HL-60 (cell line): Measurements from ENCODE around the gene C1QL1.

Source experiments
- GABPA ChIP-seq: IDR thresholded peaks from 2 replicates; pipeline ENCODE4 v1.6.1; 2012; ENCODE audit warnings: low read depth
- POLR2AphosphoS5 ChIP-seq: IDR thresholded peaks from 2 replicates; pipeline ENCODE4 v1.6.1; 2012; ENCODE audit warnings: low read depth
- SPI1 ChIP-seq: IDR thresholded peaks from 2 replicates; pipeline ENCODE4 v1.6.1; 2012; ENCODE audit warnings: low read depth, mild to moderate bottlenecking, borderline replicate concordance
- TF ChIP-seq, protein P1 (sequence below): IDR thresholded peaks from one replicate; pipeline ENCODE4 v1.5.1; 2011; ENCODE audit warnings: low read length, control low read depth, inconsistent platforms; ENCODE audit not compliant: insufficient read depth
- TF ChIP-seq, protein P2 (sequence below): IDR thresholded peaks from 2 replicates; pipeline ENCODE4 v1.6.1; 2012; ENCODE audit warnings: low read depth; ENCODE audit not compliant: insufficient replicate concordance

DNA sequence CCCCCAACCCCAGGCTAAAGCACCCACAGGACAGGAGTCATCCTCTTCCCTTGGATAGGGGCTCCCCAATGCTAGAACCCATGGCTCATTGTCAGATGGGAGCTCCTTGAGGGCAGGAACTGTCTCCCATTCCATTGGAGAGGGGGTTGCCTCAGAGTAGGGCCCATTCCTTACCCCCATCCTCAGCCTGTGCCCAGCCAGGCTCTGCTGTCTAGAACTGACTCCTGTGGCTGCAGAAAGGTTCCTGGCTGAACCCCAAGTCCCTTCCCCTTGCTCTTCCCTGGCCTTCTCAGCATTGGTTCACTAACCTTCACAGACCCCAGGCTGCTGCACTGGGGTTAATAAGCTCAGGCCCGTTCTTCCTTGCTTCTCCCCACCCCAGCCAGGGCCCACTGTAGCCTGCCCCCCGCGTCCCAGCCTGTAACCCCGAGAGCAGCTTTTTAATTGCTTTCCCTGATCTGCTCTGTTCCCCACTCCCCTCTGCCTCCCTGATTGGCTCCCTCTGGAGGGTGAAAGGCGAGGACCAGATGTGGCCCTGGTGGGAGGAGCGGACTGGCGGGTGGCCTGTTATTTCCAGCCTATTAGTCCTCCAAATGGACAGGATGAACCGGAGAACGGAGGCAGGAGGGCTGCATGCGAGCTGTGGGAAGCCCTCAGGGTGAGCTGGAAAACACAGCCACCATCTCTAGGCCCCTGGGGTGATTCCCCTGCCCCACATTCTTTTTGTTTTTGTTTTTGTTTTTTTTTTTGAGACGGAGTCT is 46.8 kb downstream of the C1QL1 start:
- TF ChIP-seq, protein P1, sequence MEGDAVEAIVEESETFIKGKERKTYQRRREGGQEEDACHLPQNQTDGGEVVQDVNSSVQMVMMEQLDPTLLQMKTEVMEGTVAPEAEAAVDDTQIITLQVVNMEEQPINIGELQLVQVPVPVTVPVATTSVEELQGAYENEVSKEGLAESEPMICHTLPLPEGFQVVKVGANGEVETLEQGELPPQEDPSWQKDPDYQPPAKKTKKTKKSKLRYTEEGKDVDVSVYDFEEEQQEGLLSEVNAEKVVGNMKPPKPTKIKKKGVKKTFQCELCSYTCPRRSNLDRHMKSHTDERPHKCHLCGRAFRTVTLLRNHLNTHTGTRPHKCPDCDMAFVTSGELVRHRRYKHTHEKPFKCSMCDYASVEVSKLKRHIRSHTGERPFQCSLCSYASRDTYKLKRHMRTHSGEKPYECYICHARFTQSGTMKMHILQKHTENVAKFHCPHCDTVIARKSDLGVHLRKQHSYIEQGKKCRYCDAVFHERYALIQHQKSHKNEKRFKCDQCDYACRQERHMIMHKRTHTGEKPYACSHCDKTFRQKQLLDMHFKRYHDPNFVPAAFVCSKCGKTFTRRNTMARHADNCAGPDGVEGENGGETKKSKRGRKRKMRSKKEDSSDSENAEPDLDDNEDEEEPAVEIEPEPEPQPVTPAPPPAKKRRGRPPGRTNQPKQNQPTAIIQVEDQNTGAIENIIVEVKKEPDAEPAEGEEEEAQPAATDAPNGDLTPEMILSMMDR: no peak
- TF ChIP-seq POLR2AphosphoS5 (no peak), GABPA (no peak), SPI1 (no peak)
- TF ChIP-seq, protein P2, sequence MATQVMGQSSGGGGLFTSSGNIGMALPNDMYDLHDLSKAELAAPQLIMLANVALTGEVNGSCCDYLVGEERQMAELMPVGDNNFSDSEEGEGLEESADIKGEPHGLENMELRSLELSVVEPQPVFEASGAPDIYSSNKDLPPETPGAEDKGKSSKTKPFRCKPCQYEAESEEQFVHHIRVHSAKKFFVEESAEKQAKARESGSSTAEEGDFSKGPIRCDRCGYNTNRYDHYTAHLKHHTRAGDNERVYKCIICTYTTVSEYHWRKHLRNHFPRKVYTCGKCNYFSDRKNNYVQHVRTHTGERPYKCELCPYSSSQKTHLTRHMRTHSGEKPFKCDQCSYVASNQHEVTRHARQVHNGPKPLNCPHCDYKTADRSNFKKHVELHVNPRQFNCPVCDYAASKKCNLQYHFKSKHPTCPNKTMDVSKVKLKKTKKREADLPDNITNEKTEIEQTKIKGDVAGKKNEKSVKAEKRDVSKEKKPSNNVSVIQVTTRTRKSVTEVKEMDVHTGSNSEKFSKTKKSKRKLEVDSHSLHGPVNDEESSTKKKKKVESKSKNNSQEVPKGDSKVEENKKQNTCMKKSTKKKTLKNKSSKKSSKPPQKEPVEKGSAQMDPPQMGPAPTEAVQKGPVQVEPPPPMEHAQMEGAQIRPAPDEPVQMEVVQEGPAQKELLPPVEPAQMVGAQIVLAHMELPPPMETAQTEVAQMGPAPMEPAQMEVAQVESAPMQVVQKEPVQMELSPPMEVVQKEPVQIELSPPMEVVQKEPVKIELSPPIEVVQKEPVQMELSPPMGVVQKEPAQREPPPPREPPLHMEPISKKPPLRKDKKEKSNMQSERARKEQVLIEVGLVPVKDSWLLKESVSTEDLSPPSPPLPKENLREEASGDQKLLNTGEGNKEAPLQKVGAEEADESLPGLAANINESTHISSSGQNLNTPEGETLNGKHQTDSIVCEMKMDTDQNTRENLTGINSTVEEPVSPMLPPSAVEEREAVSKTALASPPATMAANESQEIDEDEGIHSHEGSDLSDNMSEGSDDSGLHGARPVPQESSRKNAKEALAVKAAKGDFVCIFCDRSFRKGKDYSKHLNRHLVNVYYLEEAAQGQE: no peak
